OCI-LY7 (cell line): ENCODE data around the gene TOR3A. TPM values are rescaled to one million over a fixed set of nuclear protein-coding genes. Genes with fewer than 3 reads are reported as not detected.

Experiments used
- BruUV-seq: library from RNA; stranded (reverse); fragments of 400-500 nt; replicated peaks from 2 replicates; lab custom pipeline; 2021; lab: Mats Ljungman, UMichigan
- CTCF ChIA-PET: fragments of 300-600 bp; sonication (Branson Sonifier 250); formaldehyde crosslinking; loops from one replicate; lab custom pipeline; 2022; ENCODE audit warnings: antibody characterized with exemption; ENCODE audit not compliant: unreplicated experiment; lab: Charles Lee
- POLR2A ChIA-PET: fragments of 300-600 bp; sonication (Branson Sonifier 250); formaldehyde crosslinking; loops from one replicate; lab custom pipeline; 2022; ENCODE audit warnings: antibody characterized with exemption; lab: Charles Lee
- DNase-seq: peaks from one replicate; pipeline ENCODE4 v3.0.0-alpha.2; 2015; ENCODE audit warnings: low spot score
- H2AFZ ChIP-seq: fragments of 200-600 bp; sonication (generic), shearing (Covaris generic); 2 replicates; pipeline ENCODE4 v1.6.1; 2014; ENCODE audit warnings: mild to moderate bottlenecking, antibody characterized with exemption, low read length, moderate library complexity
- H3K27ac ChIP-seq: fragments of 200-600 bp; sonication (generic); 2 replicates; pipeline ENCODE4 v1.5.1; 2014; ENCODE audit warnings: mixed run types, low read depth, mild to moderate bottlenecking, moderate library complexity, low read length, inconsistent platforms; ENCODE audit not compliant: poor library complexity, severe bottlenecking
- H3K36me3 ChIP-seq: fragments of 200-600 bp; sonication (generic); 2 replicates; pipeline ENCODE4 v1.6.1; 2014; ENCODE audit warnings: mild to moderate bottlenecking, antibody characterized with exemption, low read length, moderate library complexity, mixed read lengths; ENCODE audit not compliant: insufficient read depth
- H3K4me1 ChIP-seq: fragments of 200-600 bp; sonication (generic); 2 replicates; pipeline ENCODE4 v1.5.1; 2014; ENCODE audit warnings: mild to moderate bottlenecking, low read length; ENCODE audit not compliant: insufficient read depth, poor library complexity, severe bottlenecking
- H3K4me2 ChIP-seq: fragments of 200-600 bp; sonication (generic); 2 replicates; pipeline ENCODE4 v1.6.1; 2014; ENCODE audit warnings: mild to moderate bottlenecking, low read length
- H3K4me3 ChIP-seq: fragments of 200-600 bp; sonication (generic); 2 replicates; pipeline ENCODE4 v1.5.1; 2014; ENCODE audit warnings: mild to moderate bottlenecking, low read depth, low read length; ENCODE audit not compliant: poor library complexity, severe bottlenecking
- H3K79me2 ChIP-seq: fragments of 200-600 bp; sonication (generic); 2 replicates; pipeline ENCODE4 v1.6.1; 2016; ENCODE audit warnings: low read depth, mild to moderate bottlenecking, low read length, moderate library complexity, mixed read lengths; ENCODE audit not compliant: insufficient read depth
- H3K9me2 ChIP-seq: fragments of 200-600 bp; sonication (generic); 2 replicates; pipeline ENCODE4 v1.6.1; 2016; ENCODE audit warnings: mild to moderate bottlenecking, low read length, mixed read lengths; ENCODE audit not compliant: insufficient read depth
- H3K9me3 ChIP-seq: fragments of 200-600 bp; sonication (generic); 2 replicates; pipeline ENCODE4 v1.6.1; 2014; ENCODE audit warnings: mild to moderate bottlenecking, mixed run types, low read length, mixed read lengths
- H4K20me1 ChIP-seq: fragments of 200-600 bp; sonication (generic); 2 replicates; pipeline ENCODE4 v1.6.1; 2014; ENCODE audit warnings: mild to moderate bottlenecking, antibody characterized with exemption, low read length, moderate library complexity, mixed read lengths; ENCODE audit not compliant: insufficient read depth
- EZH2phosphoT487 ChIP-seq: fragments of 200-600 bp; sonication (generic); IDR thresholded peaks from 2 replicates; pipeline ENCODE4 v1.6.1; 2018; ENCODE audit warnings: low read depth, borderline replicate concordance, mild to moderate bottlenecking, mixed run types, antibody characterized with exemption, low read length, moderate library complexity, mixed read lengths
- intact Hi-C: fragments of 100-400 bp; cut with micrococcal nuclease; formaldehyde crosslinking; loops from one replicate; pipeline ENCODE4 v1.10.0; 2022; ENCODE audit not compliant: unreplicated experiment
- total RNA-seq, 2 experiments: library from RNA; depleted of rRNA in 1 of 2; stranded (reverse); fragments of >200 nt in 1 of 2; shearing (Covaris generic) in 1 of 2; gene quantifications; 2 replicates each; pipeline ENCODE4 v1.2.3, GENCODE V29; 2014 to 2022
- TF ChIP-seq, protein P1 (sequence below): fragments of 200-600 bp; sonication (generic); conservative IDR thresholded peaks from 2 replicates; pipeline ENCODE4 v1.5.1; 2014; ENCODE audit warnings: mild to moderate bottlenecking, antibody characterized with exemption, low read length, moderate library complexity, mixed read lengths

Gene TOR3A
- total RNA-seq, 2 experiments from 2014 or later: 49.0 to 66.7 TPM

DNA sequence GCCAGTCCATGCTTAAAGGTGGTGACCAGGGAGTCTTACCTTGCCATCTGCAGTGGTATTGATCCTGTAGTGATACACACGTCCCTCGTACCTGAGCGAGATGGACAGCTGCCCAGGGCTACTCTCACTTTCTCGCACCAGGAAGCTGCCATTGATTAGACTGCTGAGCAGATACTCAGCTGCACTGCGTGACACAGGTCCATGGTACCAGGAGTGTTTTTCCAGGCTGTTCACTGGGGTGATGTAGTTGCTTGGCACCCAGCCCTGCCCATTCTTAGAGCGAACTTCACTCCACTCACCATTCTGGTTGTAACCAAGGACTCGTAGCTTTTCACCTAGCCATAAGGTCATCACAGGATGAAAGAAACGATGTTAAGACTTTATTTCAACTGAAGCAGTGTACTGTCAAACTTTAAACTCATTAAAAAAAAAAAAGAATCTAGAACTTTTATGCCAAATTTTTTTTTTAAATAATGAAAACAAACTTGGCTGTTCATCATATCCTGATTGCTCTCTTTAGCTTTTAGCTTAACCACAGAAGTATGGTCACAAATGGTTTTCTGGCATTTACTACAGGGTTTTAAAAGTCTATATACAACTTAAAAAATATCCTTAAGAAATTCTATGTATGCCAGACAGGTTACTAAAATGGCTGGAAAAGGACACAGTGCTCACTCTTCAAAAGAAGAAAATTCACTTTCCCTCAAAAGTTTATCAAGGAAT is 44.6 kb downstream of the TOR3A start:
- Histone ChIP-seq H3K36me3 (peaks cover 20% of the 10 kb centered on the region), H3K4me1 (peaks cover 20% of the 10 kb centered on the region), H3K4me3 (no peak overlapping the region), H3K9me3 (no peaks in the 10 kb centered on the region), H2AFZ (no peak overlapping the region), H3K79me2 (no peaks in the 10 kb centered on the region), H3K9me2 (no peaks in the 10 kb centered on the region), H3K27ac (no peak overlapping the region), H3K4me2 (no peak overlapping the region), H4K20me1 (no peaks in the 10 kb centered on the region)
- ChIA-PET CTCF (interaction anchor here (0.9 kb wide), 1 partner anchor 38 kb away, joined by 4 read pairs; no protein-coding TSS in a partner anchor), POLR2A (interaction anchor here (0.5 to 1.2 kb wide), 4 partner anchors 56 to 254 kb away, joined by 3 to 4 read pairs (median 4); no protein-coding TSS in a partner anchor)
- no TSS peak for BruUV-seq
- TF ChIP-seq, protein P1, sequence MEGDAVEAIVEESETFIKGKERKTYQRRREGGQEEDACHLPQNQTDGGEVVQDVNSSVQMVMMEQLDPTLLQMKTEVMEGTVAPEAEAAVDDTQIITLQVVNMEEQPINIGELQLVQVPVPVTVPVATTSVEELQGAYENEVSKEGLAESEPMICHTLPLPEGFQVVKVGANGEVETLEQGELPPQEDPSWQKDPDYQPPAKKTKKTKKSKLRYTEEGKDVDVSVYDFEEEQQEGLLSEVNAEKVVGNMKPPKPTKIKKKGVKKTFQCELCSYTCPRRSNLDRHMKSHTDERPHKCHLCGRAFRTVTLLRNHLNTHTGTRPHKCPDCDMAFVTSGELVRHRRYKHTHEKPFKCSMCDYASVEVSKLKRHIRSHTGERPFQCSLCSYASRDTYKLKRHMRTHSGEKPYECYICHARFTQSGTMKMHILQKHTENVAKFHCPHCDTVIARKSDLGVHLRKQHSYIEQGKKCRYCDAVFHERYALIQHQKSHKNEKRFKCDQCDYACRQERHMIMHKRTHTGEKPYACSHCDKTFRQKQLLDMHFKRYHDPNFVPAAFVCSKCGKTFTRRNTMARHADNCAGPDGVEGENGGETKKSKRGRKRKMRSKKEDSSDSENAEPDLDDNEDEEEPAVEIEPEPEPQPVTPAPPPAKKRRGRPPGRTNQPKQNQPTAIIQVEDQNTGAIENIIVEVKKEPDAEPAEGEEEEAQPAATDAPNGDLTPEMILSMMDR: no peak
- TF ChIP-seq EZH2phosphoT487: no peak
- no peak for DNase-seq
- intact Hi-C loops: loop anchor here (10.0 kb wide), 1 partner anchor 378 kb away; no protein-coding TSS in a partner anchor

DNA sequence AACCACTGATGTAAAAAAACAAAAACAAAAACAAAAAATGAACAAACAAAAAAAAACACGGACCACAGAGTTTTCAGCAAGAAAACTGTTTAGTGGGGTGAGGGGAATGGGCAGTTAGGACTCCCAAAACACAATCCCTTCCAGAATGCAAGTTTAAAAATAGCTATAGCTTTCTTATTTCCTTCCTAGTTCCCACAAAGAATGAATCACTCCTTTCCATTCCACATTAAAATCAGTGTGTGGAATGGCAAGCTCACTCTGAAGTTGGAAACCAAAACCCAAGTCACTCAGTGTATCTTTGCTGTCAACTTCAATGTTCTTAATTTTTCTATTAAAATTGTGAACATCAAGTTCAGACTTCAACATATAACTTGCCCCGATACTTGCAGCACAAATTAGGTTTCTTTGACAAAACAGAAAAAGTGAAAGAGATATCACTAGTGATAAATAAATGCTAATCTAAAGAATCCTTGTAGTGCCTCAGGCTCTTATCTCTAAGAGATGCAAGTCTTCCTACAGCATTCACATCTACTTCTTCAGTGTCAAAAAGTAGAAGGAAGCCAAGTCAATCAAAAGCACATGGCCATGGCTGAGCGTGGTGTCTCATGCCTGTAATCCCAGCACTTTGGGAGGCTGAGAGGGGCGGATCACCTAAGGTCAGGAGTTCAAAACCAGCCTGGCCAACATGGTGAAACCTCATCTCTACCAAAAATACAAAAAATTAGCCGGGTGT is 45.5 kb downstream of the TOR3A start:
- no peak overlapping the region for H3K4me3 ChIP-seq
- H3K4me2 ChIP-seq: no peak overlapping the region
- no peaks in the 10 kb centered on the region for H4K20me1 ChIP-seq
- H3K79me2 ChIP-seq: no peaks in the 10 kb centered on the region
- intact Hi-C loops: loop anchor here (10.0 kb wide), 1 partner anchor 377 kb away; no protein-coding TSS in a partner anchor
- DNase-seq: no peak
- no peak overlapping the region for H3K27ac ChIP-seq
- TF ChIP-seq, protein P1: no peak
- TF ChIP-seq EZH2phosphoT487: no peak
- BruUV-seq: no TSS peak
- ChIA-PET CTCF (no interaction called here), POLR2A (no interaction called here)
- no peak overlapping the region for H2AFZ ChIP-seq
- H3K9me2 ChIP-seq: no peaks in the 10 kb centered on the region
- H3K9me3 ChIP-seq: no peaks in the 10 kb centered on the region
- peaks cover 19% of the 10 kb centered on the region for H3K36me3 ChIP-seq
- peaks cover 20% of the 10 kb centered on the region for H3K4me1 ChIP-seq
